SU-DHL-6 (cell line): Measurements from ENCODE around the gene SEMA4C.

Experiments
- H2AFZ ChIP-seq: fragments of 200-600 bp; sonication (generic); 2 replicates; pipeline ENCODE4 v1.6.1; 2014; ENCODE audit warnings: low read depth, mild to moderate bottlenecking, moderate library complexity, mixed read lengths, antibody characterized with exemption, low read length; ENCODE audit not compliant: severe bottlenecking
- H3F3A ChIP-seq: fragments of 200-600 bp; shearing (Covaris generic); 2 replicates; pipeline ENCODE4 v1.6.0; 2016; ENCODE audit warnings: antibody characterized with exemption, mild to moderate bottlenecking; ENCODE audit not compliant: insufficient read depth
- H3K27ac ChIP-seq: fragments of 200-600 bp; sonication (generic); 2 replicates; pipeline ENCODE4 v1.5.1; 2016; ENCODE audit warnings: low read depth, mild to moderate bottlenecking, low read length, moderate library complexity, mixed read lengths
- H3K27me3 ChIP-seq: fragments of 200-600 bp; sonication (generic), shearing (Covaris generic); 2 replicates; pipeline ENCODE4 v1.6.0; 2014; ENCODE audit warnings: mild to moderate bottlenecking, low read length
- H3K36me3 ChIP-seq: fragments of 200-600 bp; sonication (generic); 2 replicates; pipeline ENCODE4 v1.6.1; 2014; ENCODE audit warnings: mild to moderate bottlenecking, low read length, mixed read lengths
- H3K4me2 ChIP-seq: fragments of 300-600, 200-600 bp; shearing (Covaris generic), sonication (generic); 2 replicates; pipeline ENCODE4 v1.6.0; 2014; ENCODE audit warnings: low read length, low read depth, mild to moderate bottlenecking; ENCODE audit not compliant: poor library complexity, severe bottlenecking
- H3K4me3 ChIP-seq: fragments of 200-600 bp; sonication (generic); 2 replicates; pipeline ENCODE4 v1.5.1; 2014; ENCODE audit warnings: antibody characterized with exemption, low read length, mild to moderate bottlenecking, mixed read lengths; ENCODE audit not compliant: insufficient read depth, poor library complexity, severe bottlenecking
- H3K79me2 ChIP-seq: fragments of 200-600 bp; sonication (generic); 2 replicates; pipeline ENCODE4 v1.6.1; 2014; ENCODE audit warnings: mild to moderate bottlenecking, low read length, moderate library complexity; ENCODE audit not compliant: insufficient read depth
- H3K9ac ChIP-seq: fragments of 200-600 bp; sonication (generic); 2 replicates; pipeline ENCODE4 v1.7.0; 2014; ENCODE audit warnings: mild to moderate bottlenecking, low read length
- H3K9me2 ChIP-seq: fragments of 200-600 bp; sonication (generic); replicated peaks from 2 replicates; pipeline ENCODE4 v1.6.1; 2014; ENCODE audit warnings: low read length; ENCODE audit not compliant: insufficient read depth
- H3K9me3 ChIP-seq: fragments of 200-600 bp; sonication (generic); 2 replicates; pipeline ENCODE4 v1.6.1; 2014; ENCODE audit warnings: low read length, mixed read lengths; ENCODE audit not compliant: insufficient read depth
- H4K20me1 ChIP-seq: fragments of 200-600 bp; sonication (generic); 2 replicates; pipeline ENCODE4 v1.6.1; 2014; ENCODE audit warnings: low read depth, mild to moderate bottlenecking, antibody characterized with exemption, low read length, moderate library complexity, mixed read lengths
- EZH2phosphoT487 ChIP-seq: fragments of 200-600 bp; sonication (generic), shearing (Covaris generic); conservative IDR thresholded peaks from 2 replicates; pipeline ENCODE4 v1.6.1; 2018; ENCODE audit warnings: mild to moderate bottlenecking, antibody characterized with exemption, low read length, moderate library complexity, mixed read lengths
- TF ChIP-seq, protein P1 (sequence below): fragments of 200-600 bp; sonication (generic); IDR thresholded peaks from one replicate; pipeline ENCODE4 v1.5.1; 2017; ENCODE audit warnings: antibody characterized with exemption, mild to moderate bottlenecking, low read length, moderate library complexity; ENCODE audit not compliant: insufficient read depth, poor library complexity, severe bottlenecking

SEMA4C gene

DNA sequence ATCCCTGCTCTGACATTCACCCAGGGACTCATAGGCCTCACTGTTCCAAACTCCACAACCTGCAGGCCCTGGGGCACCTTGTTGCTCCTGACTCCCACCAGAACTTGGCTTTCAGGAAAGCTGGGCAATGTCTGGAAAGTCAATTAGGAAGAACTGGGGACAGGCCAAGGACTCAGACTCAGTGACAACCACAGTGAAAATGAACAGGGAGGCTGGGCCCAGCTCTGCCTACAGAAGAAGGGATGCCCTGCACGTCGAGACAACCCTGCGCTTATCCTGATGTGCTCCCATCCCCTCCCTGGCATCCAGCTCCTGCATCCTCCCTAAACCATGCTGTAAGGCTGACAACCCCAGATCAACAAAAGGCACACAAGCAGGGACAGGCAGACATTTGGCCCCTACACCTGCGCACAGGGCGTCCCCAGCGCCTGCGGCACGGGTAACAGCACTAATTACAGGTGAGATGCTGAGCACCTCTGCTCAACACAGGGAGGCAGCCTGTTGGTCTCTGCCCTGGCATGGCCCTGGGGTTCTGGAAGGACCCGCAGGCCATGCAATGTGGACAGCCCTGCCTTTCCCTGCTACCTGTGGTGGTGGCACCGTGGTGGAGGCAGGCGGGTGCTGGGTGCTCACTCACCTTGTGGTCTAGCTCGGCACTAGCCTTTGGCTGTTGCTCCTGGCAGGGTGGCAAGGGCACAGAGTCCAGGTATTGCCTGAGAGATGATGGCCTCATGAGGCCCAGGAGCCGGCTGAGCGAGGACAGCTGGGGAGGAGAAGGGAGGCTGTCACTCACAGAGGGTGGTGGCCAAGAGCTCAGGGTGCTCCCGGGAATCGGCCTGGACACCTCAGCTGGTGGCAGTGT, 23.6 kb upstream of the SEMA4C start:
- H3K79me2 ChIP-seq = no peaks in the 10 kb centered on the region
- TF ChIP-seq, protein P1, sequence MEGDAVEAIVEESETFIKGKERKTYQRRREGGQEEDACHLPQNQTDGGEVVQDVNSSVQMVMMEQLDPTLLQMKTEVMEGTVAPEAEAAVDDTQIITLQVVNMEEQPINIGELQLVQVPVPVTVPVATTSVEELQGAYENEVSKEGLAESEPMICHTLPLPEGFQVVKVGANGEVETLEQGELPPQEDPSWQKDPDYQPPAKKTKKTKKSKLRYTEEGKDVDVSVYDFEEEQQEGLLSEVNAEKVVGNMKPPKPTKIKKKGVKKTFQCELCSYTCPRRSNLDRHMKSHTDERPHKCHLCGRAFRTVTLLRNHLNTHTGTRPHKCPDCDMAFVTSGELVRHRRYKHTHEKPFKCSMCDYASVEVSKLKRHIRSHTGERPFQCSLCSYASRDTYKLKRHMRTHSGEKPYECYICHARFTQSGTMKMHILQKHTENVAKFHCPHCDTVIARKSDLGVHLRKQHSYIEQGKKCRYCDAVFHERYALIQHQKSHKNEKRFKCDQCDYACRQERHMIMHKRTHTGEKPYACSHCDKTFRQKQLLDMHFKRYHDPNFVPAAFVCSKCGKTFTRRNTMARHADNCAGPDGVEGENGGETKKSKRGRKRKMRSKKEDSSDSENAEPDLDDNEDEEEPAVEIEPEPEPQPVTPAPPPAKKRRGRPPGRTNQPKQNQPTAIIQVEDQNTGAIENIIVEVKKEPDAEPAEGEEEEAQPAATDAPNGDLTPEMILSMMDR = no peak
- no peak for TF ChIP-seq EZH2phosphoT487
- H3K9ac ChIP-seq = no peak overlapping the region
- H3F3A ChIP-seq = no peaks in the 10 kb centered on the region
- no peak overlapping the region for H3K4me2 ChIP-seq
- H3K27me3 ChIP-seq = no peaks in the 10 kb centered on the region
- no peaks in the 10 kb centered on the region for H4K20me1 ChIP-seq
- H3K27ac ChIP-seq = no peak overlapping the region
- H2AFZ ChIP-seq = no peak overlapping the region
- no peaks in the 10 kb centered on the region for H3K9me3 ChIP-seq
- no peak overlapping the region for H3K4me3 ChIP-seq
- H3K9me2 ChIP-seq = no peaks in the 10 kb centered on the region
- H3K36me3 ChIP-seq = no peaks in the 10 kb centered on the region

DNA sequence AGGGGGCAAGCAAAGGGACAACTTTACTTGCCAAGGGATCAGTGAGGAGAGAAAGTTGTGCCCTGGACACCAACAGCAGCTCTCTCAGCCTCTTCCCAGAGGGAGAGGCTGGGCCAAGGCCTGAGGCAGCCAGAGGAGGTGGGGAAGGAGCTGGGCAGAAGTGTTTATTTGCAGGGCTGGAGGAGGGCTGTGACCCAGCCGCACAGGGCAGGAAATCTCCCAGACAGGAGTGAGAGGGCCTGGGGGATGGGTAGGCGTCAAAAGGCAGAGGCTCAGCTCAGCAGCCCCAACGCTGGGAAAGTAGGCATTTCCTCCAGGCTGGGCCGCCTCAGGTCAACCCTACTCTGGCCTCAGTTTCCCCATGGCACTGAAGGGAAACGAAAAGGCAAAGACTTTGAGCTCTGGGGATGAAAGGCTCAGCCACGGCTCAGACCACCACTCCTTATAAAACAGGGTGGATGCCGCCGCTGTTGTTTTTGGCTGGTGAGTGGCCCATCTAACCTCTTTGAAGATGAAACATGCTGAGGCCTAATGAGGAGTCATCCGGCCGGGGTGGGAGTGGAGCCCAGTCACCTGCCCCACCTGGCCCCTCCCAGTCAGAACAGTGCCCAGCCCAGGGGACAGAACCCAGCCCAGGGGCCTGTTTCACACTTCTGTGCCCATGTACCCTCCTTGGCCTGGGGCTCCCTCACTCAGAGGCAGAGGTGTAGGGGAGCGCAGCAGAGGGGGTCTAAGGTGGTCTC, 21.9 kb upstream of the SEMA4C start:
- H3K79me2 ChIP-seq = no peaks in the 10 kb centered on the region
- no peak overlapping the region for H3K4me3 ChIP-seq
- no peak overlapping the region for H3K4me2 ChIP-seq
- H3K9me3 ChIP-seq = no peaks in the 10 kb centered on the region
- no peak overlapping the region for H2AFZ ChIP-seq
- no peak overlapping the region for H3K27ac ChIP-seq
- no peaks in the 10 kb centered on the region for H3K27me3 ChIP-seq
- no peaks in the 10 kb centered on the region for H3K36me3 ChIP-seq
- no peak overlapping the region for H3K9ac ChIP-seq
- no peak for TF ChIP-seq EZH2phosphoT487
- TF ChIP-seq, protein P1 = no peak
- no peaks in the 10 kb centered on the region for H4K20me1 ChIP-seq
- no peaks in the 10 kb centered on the region for H3K9me2 ChIP-seq
- no peaks in the 10 kb centered on the region for H3F3A ChIP-seq

DNA sequence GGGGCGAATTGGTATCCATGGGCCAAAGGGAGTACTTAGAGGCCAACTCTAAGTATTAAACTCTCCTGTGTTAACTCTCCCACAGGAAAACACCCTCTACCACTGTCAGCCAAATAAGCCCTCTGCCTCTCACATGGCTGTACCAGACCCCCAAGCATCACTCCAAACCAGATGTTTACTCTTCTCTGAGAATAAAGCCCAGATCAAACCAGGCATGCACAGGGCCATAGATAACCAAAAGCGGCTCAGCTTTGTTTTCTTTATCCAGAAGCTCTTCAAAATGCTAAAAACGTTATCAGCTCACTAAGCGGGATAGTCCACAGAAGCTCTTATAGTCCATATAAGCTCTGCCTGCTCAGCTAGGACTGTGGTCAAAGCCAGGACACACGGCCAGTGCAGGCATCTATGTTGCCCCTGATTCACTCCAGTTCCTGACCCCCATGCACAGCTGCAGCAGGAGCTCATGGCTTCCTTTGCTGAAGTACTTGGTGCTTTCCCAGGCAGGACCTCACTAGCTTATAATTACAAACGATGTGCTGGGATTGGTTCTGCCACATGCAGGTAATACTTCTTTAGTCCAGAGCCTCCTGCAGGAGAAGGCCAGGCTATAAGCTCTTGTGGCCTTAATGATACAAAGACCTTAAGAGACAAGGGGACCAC, 21.0 kb upstream of the SEMA4C start:
- no peaks in the 10 kb centered on the region for H3K9me2 ChIP-seq
- H3K4me2 ChIP-seq = no peak overlapping the region
- no peaks in the 10 kb centered on the region for H4K20me1 ChIP-seq
- no peak overlapping the region for H3K4me3 ChIP-seq
- H3K36me3 ChIP-seq = no peaks in the 10 kb centered on the region
- H3K27ac ChIP-seq = no peak overlapping the region
- no peak for TF ChIP-seq EZH2phosphoT487
- TF ChIP-seq, protein P1 = no peak
- H3K9me3 ChIP-seq = no peaks in the 10 kb centered on the region
- no peak overlapping the region for H2AFZ ChIP-seq
- H3K27me3 ChIP-seq = no peaks in the 10 kb centered on the region
- no peak overlapping the region for H3K9ac ChIP-seq
- H3F3A ChIP-seq = no peaks in the 10 kb centered on the region
- no peaks in the 10 kb centered on the region for H3K79me2 ChIP-seq
